Measurements from ENCODE around the gene PROZ. TPM values are rescaled to one million over a fixed set of nuclear protein-coding genes. Genes with fewer than 3 reads are reported as not detected.

The PROZ gene
- total and polyA plus RNA-seq, 2 of the 13 experiments (the other 11 are each of a cell fraction or from before 2014, with no cell fraction given) = 5.6 to 22.5 TPM

DNA sequence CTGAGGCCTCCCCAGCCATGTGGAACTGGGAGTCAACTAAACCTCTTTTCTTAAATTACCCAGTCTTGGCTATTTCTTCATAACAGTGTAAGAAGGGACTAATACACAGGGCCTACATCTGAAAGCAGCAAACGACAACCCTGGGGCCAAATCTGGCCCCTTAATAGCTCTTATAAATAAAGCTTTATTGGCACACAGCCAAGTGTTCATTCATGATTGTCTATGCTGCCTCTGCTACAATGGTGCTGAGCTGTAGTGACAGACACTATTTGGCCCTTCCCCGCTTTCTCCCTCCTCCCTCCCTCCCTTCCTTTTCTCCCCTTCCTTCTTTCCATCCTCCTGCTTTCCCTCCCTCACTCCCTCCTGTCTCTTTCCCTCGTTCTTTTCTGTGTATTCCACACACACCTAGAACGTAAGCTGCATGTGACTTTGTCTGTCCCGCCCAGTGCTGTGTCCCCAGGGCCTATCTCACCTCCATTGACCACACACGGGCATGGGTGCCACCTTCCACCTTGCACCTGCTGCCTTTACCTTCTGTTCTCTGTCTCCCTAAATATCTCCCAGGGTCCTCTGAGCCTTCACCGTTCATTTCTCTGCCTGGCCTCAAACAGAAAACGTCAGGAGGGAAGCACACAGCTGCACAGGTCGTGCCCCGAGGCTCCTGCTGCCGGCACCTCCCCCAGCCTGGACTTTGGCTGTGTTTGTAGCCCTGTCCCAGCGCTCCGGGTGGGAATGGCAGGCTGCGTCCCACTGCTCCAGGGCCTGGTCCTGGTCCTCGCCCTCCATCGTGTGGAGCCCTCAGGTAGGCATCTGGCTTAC, at the start of gene PROZ (continued):
- TF ChIP-seq IRX3 (CRISPR knock-in tag; IDR thresholded peaks at IDR 0.05; ENCODE audit: borderline replicate concordance, low read depth) (no peak; the same call in 1 of the 2 replicates), ZNF460 (CRISPR knock-in tag; IDR thresholded peaks at IDR 0.05; ENCODE audit: borderline replicate concordance) (no peak), ZNF652 (CRISPR knock-in tag; IDR thresholded peaks at IDR 0.05; ENCODE audit: borderline replicate concordance, low read depth) (no peak), ZFP36L2 (CRISPR knock-in tag; IDR thresholded peaks at IDR 0.05) (no peak), ZNF816 (CRISPR knock-in tag; IDR thresholded peaks at IDR 0.05; ENCODE audit: borderline replicate concordance) (no peak), SMC3 (IDR thresholded peaks at IDR 0.05; ENCODE audit: low read length) (no peak), ZNF468 (CRISPR knock-in tag; IDR thresholded peaks at IDR 0.05) (no peak), POLR2G (IDR thresholded peaks at IDR 0.05; ENCODE audit: low read depth, low read length) (peak; percentile 65), JUN (CRISPR knock-in tag; IDR thresholded peaks at IDR 0.05) (no peak), ZMYM2 (CRISPR knock-in tag; IDR thresholded peaks at IDR 0.05) (peak; percentile 37; the same call in 1 of the 2 replicates), ZNF724P (CRISPR knock-in tag; IDR thresholded peaks at IDR 0.05; ENCODE audit: borderline replicate concordance) (no peak), ZNF577 (CRISPR knock-in tag; IDR thresholded peaks at IDR 0.05; ENCODE audit: borderline replicate concordance, low read depth) (no peak), REL (CRISPR knock-in tag; conservative IDR thresholded peaks at IDR 0.05) (no peak), SMARCC2 (IDR thresholded peaks at IDR 0.05) (no peak), REPIN1 (CRISPR knock-in tag; IDR thresholded peaks at IDR 0.05; ENCODE audit: borderline replicate concordance, low read depth) (peak; percentile 85; the same call in 1 of the 2 replicates), ZNF274 (CRISPR knock-in tag; IDR thresholded peaks at IDR 0.05) (peak; percentile 80; the same call in 1 of the 2 replicates), ZNF839 (CRISPR knock-in tag; IDR thresholded peaks at IDR 0.05; ENCODE audit: borderline replicate concordance) (0 out of 2 replicates have a peak, but pooled peaks have one; percentile 35), ZNF672 (CRISPR knock-in tag; IDR thresholded peaks at IDR 0.05) (no peak), KAT2B (IDR thresholded peaks at IDR 0.05; ENCODE audit: borderline replicate concordance, low read depth, low read length) (no peak), SNRNP70 (IDR thresholded peaks at IDR 0.05; ENCODE audit: low read depth, low read length) (no peak)
- TF ChIP-seq, protein P1, sequence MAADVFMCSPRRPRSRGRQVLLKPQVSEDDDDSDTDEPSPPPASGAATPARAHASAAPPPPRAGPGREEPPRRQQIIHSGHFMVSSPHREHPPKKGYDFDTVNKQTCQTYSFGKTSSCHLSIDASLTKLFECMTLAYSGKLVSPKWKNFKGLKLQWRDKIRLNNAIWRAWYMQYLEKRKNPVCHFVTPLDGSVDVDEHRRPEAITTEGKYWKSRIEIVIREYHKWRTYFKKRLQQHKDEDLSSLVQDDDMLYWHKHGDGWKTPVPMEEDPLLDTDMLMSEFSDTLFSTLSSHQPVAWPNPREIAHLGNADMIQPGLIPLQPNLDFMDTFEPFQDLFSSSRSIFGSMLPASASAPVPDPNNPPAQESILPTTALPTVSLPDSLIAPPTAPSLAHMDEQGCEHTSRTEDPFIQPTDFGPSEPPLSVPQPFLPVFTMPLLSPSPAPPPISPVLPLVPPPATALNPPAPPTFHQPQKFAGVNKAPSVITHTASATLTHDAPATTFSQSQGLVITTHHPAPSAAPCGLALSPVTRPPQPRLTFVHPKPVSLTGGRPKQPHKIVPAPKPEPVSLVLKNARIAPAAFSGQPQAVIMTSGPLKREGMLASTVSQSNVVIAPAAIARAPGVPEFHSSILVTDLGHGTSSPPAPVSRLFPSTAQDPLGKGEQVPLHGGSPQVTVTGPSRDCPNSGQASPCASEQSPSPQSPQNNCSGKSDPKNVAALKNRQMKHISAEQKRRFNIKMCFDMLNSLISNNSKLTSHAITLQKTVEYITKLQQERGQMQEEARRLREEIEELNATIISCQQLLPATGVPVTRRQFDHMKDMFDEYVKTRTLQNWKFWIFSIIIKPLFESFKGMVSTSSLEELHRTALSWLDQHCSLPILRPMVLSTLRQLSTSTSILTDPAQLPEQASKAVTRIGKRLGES (CRISPR knock-in tag; IDR thresholded peaks at IDR 0.05; ENCODE audit: borderline replicate concordance) = no peak
- TF ChIP-seq, protein P2, sequence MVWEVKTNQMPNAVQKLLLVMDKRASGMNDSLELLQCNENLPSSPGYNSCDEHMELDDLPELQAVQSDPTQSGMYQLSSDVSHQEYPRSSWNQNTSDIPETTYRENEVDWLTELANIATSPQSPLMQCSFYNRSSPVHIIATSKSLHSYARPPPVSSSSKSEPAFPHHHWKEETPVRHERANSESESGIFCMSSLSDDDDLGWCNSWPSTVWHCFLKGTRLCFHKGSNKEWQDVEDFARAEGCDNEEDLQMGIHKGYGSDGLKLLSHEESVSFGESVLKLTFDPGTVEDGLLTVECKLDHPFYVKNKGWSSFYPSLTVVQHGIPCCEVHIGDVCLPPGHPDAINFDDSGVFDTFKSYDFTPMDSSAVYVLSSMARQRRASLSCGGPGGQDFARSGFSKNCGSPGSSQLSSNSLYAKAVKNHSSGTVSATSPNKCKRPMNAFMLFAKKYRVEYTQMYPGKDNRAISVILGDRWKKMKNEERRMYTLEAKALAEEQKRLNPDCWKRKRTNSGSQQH (CRISPR knock-in tag; IDR thresholded peaks at IDR 0.05; ENCODE audit: low read depth) = no peak
- TF ChIP-seq, protein P3, sequence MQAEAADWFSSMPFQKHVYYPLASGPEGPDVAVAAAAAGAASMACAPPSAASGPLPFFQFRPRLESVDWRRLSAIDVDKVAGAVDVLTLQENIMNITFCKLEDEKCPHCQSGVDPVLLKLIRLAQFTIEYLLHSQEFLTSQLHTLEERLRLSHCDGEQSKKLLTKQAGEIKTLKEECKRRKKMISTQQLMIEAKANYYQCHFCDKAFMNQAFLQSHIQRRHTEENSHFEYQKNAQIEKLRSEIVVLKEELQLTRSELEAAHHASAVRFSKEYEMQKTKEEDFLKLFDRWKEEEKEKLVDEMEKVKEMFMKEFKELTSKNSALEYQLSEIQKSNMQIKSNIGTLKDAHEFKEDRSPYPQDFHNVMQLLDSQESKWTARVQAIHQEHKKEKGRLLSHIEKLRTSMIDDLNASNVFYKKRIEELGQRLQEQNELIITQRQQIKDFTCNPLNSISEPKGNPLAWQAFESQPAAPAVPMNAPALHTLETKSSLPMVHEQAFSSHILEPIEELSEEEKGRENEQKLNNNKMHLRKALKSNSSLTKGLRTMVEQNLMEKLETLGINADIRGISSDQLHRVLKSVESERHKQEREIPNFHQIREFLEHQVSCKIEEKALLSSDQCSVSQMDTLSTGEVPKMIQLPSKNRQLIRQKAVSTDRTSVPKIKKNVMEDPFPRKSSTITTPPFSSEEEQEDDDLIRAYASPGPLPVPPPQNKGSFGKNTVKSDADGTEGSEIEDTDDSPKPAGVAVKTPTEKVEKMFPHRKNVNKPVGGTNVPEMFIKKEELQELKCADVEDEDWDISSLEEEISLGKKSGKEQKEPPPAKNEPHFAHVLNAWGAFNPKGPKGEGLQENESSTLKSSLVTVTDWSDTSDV (CRISPR knock-in tag; IDR thresholded peaks at IDR 0.05) = no peak

Measured in HepG2 (cell line).